Colonic mucosa (tissue), 4 donors: ENCODE results near the gene ITGB8. TPM values are rescaled to one million over a fixed set of nuclear protein-coding genes. Genes with fewer than 3 reads are reported as not detected.

Experiments
- DNase-seq: peaks from one replicate; pipeline ENCODE4 v3.0.0-alpha.2; 2020
- H3K27ac ChIP-seq: fragments of 200-600 bp; one replicate; pipeline ENCODE4 v1.8.0; 2021
- H3K27me3 ChIP-seq: fragments of 200-600 bp; one replicate; pipeline ENCODE4 v1.8.0; 2021
- H3K36me3 ChIP-seq: fragments of 200-600 bp; one replicate; pipeline ENCODE4 v1.8.0; 2021
- H3K4me1 ChIP-seq: fragments of 200-600 bp; one replicate; pipeline ENCODE4 v1.8.0; 2021; ENCODE audit warnings: mild to moderate bottlenecking
- H3K4me3 ChIP-seq: fragments of 200-600 bp; one replicate; pipeline ENCODE4 v1.8.0; 2021
- H3K9ac ChIP-seq, 2 donors: one replicate each; pipeline ENCODE4 v1.7.0; 2013; ENCODE audit warnings: control low read depth in 2 of 2, low read depth in 2 of 2, low read length in 2 of 2
- H3K9me3 ChIP-seq: fragments of 200-600 bp; one replicate; pipeline ENCODE4 v1.8.0; 2021
- intact Hi-C: fragments of 100-400 bp; cut with DNase I; formaldehyde crosslinking; loops from one replicate; pipeline ENCODE4 v1.14.1; 2022
- total RNA-seq, 2 donors: library from RNA; stranded (reverse); fragmentation: NEBNext Ultra II Directional in 1 of 2; extraction: Animal tissue kit (Norgen Biotek cat#: 25700) in 1 of 2; gene quantifications; one replicate each; pipeline ENCODE4 v1.2.1, GENCODE V29; 2021
- TF ChIP-seq, protein P1 (sequence below): fragments of 200-600 bp; IDR thresholded peaks from one replicate; pipeline ENCODE4 v1.8.0; 2022; ENCODE audit warnings: antibody characterized with exemption, mild to moderate bottlenecking
- donor health status: healthy.
- donor health status: DM: no; HTN: no; CAD: no.
- donor health status: DM: no; HTN: no; CAD: no.

ITGB8 gene
- total RNA-seq, 2 donors from 2014 or later, result 7.3 to 8.1 TPM

DNA sequence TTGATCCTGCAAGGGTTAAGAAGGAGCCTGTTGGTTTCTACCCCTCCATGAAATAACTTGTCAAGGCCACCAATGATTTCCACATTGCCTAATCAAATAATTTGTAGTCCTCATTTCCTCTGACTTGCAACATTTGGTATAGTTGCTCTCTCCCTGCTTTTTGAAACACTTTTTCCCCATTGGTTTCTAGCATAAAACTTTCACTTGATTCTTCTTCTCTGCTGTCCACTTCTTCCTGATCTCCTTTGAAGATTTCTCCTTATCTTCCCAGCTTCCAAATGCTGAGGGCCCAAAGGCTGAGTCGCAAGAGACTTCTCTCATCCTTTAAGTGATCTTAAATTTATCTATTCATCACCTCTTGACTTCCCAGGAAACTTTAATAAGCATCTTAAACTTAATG, 134.2 kb downstream of the ITGB8 start:
- intact Hi-C loops, result no loop called here
- Histone ChIP-seq H3K4me3 (no peak overlapping the region), H3K27ac (no peak overlapping the region), H3K27me3 (no peaks in the 10 kb centered on the region), H3K36me3 (no peaks in the 10 kb centered on the region), H3K9ac (no peak overlapping the region), H3K9me3 (no peaks in the 10 kb centered on the region), H3K4me1 (no peaks in the 10 kb centered on the region)
- DNase-seq, result no peak
- TF ChIP-seq, protein P1, sequence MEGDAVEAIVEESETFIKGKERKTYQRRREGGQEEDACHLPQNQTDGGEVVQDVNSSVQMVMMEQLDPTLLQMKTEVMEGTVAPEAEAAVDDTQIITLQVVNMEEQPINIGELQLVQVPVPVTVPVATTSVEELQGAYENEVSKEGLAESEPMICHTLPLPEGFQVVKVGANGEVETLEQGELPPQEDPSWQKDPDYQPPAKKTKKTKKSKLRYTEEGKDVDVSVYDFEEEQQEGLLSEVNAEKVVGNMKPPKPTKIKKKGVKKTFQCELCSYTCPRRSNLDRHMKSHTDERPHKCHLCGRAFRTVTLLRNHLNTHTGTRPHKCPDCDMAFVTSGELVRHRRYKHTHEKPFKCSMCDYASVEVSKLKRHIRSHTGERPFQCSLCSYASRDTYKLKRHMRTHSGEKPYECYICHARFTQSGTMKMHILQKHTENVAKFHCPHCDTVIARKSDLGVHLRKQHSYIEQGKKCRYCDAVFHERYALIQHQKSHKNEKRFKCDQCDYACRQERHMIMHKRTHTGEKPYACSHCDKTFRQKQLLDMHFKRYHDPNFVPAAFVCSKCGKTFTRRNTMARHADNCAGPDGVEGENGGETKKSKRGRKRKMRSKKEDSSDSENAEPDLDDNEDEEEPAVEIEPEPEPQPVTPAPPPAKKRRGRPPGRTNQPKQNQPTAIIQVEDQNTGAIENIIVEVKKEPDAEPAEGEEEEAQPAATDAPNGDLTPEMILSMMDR, result no peak

Other genes starting within 250 kb of the ITGB8 start
- 10 to 100 TPM in 1 of 2 donors, 1 to 10 TPM in 1; 9.5 to 12.8 TPM for gene MACC1, start 113.5 kb upstream of the ITGB8 start, total RNA-seq